ENCODE measurements around the gene KAZN.

The KAZN gene

DNA sequence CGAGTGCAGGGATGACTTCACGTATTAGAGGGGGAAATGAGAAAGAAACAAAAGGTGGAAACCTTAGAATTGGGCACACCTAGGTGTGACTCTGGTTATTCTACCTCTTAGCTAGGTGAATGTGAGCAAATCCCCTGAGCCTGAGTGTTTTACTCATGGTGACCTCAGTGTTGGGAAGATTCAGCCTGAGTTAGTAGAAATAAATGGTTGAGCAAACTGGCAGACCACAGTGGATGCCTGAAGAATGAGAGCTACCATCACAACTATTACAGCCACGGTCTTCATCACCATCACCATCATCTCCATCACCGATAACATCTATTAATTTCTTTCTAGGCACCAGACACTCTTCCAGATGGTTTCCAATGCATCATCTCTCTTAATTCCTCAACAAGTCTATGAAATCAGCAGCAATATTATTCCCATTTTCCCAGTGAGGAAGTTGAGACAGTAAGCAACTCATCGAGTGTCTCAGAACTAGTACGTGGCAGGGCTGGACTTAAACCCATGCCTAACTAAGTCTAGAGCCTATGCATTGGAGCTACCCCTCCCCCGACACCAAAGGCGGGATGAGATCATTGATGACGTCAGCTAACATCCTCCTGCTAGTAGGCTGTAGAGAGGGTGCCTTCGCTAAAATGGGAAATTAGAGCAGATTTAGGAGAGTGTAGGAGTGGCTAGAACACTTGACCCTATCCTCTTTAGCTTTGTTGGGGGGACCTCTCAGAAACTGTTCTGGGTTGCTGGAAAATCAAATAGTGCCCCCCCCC, 7.9 kb upstream of the KAZN start:
- DNase-seq (ENCODE audit: low read depth), result no peak

DNA sequence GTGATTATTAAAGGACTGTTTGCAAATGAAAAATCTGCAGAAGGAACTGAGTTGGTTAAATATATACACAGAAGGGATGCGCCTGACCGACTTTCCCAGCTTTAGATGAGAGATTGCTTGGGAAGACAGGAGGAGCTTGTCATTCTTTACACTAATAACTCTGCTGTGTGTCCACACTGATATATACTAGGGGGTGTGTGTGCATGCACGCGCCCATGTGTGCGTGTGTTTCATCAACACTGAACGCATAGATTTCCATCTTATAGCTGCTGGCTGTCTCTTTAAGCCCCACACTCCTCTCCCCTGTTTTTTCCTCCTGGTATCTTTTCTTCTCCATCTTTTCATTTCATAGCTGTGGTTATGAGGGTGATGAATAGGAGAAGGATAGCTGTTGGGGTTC, 6.9 kb upstream of the KAZN start:
- no peak for DNase-seq (ENCODE audit: low read depth)

DNA sequence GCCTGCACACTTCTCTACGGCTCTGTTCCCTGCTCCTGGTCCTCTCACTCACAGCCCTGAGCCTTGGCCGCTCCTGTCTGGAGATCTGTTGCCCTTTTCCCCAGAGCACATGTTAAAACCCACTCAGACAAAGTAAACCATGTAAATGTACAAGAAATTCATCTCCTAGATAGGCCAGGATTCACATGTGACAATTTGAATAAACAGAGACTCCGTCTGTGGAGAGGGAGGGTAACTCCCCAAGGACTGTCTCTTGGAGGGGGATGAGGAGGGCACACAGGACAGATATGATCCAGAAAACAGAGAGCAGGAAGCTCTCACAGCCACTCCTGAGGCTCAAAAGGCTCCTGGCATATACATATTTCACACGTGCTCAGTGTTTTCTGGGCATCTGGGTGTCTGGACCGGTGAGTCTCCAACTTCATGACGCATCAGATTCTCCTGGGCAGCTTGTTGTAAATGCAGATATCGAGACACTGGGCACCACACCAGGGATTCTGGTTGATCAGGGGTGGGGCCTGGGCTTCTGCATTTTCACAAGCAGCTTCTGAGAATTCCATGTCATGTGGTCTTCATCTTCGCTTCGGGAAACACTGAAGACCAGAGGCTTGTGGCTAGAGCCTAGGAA, 6.4 kb upstream of the KAZN start:
- DNase-seq (ENCODE audit: low read depth), result no peak

DNA sequence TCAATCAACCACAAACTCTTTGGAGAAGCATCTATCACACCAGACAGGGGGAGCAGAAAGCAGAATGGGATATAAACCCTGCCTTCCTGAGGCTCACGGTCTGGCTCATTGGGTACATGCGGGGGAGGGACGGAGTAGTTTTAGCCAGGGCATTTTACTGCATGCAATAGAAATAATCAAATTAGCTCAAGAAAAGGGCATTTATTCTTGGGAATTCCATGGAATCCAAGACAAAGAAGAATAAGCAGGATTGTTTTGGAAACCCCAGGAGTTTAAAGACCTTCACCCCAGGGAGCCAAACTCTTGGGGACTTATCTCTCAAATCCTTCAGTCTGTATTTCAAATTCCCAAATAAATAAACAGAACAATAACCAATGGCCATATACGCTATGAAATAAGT, 5.2 kb upstream of the KAZN start:
- no peak for DNase-seq (ENCODE audit: low read depth)

DNA sequence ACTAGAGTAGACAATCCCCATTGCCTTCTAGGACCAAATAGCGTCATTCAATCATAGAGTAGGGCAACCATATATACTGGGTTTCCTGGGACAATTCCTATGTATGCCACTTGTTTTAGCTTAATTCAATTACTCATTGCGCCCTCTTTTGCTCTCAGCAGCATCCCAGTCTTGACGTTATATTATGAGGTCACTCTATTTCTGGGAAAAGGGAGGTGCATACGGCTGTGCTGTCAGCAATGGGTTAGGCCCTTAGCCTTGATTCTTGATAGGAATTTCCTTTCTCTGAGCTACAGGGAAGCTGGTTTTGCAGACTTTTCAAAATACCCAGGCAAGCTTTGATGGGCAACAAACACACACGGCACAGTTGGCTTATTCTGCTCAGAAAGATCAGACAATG, 4.4 kb upstream of the KAZN start:
- no peak for DNase-seq (ENCODE audit: low read depth)

DNA sequence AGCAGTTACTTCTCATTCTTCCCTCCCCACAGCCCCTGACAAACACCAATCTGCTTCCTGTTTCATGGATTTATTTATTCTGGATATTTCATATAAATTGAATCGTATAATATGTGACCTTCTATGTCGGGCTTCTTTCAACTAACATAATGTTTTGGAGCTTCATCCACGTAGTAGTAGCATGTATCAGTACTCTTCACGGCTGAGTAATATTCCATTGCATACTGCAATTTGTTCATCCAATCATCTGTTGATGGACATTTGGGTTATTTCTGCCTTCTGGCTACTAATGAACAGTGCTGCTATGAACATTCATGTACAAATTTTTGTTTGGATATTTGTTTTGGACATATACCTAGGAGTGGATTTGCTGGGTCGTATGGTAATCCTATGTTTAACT, 1.9 kb upstream of the KAZN start:
- no peak for DNase-seq (ENCODE audit: low read depth)

DNA sequence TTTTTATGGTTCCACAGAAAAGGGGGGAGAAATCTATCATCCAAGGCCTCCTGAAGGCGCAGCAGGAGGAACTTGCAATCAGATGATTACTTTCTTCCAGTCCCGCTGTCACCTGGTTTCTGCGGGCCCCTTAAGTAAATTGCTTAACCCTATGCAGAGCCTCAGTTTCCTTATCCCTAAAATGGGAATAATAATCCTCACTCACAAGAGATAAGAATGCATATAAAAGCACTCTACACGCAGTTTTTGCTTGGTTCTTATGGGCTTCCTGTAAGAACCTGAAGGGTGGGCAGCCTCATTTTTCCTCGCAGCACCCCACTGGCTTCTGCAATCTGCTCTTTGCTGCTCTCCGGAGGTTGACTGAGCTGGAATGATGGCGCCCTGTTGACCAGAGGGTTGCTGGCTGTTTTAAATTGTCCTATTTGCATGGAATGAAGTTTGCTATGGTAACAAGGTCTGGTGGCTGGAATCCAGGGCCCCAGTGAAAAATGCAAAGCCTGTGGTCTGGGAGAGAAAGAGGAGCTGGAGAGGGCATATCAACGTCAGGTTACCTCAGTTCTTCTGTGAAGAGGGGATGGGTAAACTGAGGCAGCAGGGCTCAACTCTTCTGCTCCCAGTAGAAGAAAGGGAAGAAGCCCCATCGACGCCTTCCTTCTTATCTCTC, 1.0 kb upstream of the KAZN start:
- DNase-seq (ENCODE audit: low read depth), result peak; percentile 22

DNA sequence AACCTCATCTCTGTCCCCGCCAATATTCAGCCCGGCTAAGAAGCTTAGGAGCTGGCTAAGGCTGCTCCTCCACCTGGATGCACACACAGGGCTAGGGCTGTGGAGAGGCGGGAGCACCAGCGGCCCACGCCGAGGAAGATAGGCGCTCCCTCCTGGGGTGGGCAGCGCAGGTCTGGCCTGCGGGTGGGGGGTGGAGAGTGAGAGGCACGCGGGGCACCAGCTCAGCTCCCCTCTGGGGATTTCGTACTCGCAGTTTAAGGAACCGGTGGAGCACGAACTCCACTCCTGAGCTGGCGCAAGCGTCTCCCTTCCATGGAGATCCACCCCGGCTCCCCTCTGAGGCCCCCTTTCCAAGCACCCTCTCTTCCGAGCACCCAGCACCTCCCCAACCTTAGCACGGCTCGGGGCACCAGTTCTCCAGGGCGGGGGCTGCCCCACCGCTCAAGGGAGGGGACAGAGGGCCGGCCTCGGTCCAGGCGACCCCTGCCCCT, 433 bp upstream of the KAZN start:
- DNase-seq (ENCODE audit: low read depth), result no peak

DNA sequence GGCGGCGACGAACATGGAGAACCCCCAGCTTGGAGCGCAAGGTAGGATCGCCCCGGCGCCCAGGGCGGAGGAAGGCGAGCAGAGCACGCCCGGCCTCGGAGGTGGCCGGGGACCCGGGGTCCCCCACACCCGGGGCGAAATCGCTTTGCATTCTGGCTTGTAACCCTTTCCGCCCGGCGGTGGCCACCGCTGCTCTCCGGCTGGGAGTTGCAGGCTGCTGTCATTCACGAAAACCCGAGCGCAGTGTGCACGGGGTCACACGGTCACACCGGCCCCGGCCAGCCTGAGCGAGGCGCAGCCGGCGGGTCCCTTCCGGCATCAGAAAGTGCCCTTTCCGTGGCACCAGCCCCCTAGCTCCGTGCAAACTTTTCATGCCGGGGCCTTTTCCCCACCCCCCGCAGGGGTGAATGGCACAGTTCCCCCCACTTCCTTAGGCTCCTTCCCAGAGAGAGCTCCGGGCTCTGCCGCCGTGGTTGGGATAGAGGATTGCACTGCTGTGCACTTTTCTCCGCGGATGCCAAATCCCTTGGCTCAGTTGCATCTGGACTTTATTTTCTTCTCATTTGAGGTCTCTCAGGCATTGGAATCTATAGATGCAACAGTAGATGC, 802 bp downstream of the KAZN start:
- DNase-seq (ENCODE audit: low read depth), result peak; percentile 15

DNA sequence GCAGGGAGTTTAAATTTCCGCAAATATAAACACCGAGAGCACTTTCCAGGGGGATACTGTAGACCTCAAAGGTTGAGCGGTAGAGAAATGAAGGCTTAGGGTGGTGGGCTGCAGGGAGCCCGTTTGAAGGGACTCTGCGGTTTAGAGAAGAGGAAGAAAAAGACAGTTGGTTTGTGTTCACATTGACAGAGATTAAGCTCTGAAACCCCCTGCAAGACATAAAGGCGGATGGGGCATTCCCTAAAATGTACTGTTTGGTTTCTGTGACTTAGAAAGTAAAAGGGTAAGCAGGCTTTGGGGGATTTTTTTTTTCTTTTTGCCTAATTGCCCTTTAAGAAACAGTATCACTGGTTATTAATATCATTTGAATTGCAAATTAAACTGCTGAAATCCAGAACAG, 1.3 kb downstream of the KAZN start:
- no peak for DNase-seq (ENCODE audit: low read depth)

DNA sequence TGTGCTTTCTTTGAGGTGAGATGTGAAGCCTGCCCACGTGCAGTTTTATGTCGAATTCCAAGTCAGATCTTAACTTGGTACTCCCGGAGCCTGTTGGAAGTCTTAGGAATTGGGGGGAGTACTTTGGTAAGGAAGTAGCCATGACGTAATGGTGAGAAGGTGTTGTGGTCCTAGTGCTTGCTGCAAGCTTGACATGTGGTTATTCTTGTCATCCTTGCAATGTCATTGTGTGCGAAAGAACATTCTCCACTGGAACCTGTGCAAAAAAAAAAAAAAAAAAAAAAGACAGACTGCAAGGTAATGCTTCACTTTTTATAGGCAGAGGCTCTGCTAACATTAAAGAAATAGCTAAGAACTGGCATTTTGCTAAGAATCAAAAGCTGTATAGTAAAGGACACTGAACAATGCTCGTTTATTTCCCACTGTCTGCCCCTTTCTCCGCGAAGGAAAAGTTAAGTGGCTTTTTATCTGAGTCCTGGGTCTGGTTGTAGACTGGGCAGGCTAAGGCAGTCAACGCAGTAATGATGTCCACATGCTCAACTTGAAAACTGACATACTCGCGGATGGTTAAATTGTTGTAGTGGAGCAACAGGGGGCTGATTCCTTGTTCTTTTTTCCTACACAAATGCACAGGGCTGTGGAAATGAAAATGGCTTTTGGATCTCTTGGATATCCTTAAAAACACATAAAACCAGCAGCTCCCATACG, 2.1 kb downstream of the KAZN start:
- no peak for DNase-seq (ENCODE audit: low read depth)

DNA sequence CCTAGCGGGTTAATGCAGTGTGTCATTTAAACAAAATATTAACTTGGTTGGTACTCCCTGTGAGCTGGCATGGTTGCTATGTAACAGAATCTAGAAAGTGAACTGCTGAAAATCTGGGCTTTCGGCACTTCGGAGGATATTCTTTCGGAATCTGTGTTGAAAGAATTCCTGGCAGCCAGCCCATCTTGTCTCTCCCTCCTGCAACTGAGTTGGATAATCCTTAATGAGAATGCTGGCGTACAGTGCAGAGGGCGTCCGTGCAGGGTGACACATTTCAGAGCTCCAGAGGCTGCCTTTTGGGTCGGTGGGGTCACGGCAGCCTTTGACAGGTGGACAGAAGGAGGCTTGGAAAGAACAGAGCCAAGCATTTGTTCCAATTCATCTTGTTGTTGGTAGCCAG, 3.7 kb downstream of the KAZN start:
- peak; percentile 65 for DNase-seq (ENCODE audit: low read depth)

DNA sequence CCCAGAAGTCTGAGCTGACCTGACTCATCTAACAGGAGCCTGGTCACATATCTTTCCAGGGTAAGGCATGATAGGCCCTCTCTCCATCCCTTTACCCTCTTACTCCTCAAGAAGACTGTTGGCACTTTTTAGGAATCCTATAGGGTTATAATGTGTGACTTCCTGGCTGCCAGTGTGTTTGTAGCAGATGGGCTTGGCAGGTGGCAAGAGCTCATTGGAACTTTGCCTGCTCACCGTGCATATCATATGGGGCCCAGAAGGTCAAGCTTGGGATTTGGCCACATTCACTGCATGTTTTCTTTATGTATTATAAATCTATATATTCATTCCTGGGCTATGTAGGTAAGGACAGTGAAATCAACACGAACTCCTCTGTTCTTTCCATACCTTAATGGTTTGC, 5.2 kb downstream of the KAZN start:
- DNase-seq (ENCODE audit: low read depth), result no peak

DNA sequence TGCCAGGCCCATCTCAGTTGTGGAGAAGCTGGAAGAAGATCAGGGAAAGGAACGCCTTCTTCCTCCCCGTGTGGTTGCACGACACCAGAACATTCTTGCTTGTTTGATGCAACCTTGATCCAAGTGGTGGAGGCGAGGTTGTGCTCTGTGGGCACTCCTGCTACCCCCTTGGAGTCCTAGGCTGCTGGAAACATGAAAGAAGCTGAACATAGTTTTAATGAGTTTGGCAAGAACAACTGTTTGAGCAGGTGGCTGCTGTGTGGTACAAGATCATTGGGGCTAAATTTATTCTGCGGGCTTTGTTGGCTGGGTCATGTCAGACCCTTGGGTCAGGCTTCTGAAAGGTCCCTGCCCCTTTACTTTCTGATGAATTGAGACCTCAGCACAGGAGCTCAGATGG, 5.9 kb downstream of the KAZN start:
- no peak for DNase-seq (ENCODE audit: low read depth)

DNA sequence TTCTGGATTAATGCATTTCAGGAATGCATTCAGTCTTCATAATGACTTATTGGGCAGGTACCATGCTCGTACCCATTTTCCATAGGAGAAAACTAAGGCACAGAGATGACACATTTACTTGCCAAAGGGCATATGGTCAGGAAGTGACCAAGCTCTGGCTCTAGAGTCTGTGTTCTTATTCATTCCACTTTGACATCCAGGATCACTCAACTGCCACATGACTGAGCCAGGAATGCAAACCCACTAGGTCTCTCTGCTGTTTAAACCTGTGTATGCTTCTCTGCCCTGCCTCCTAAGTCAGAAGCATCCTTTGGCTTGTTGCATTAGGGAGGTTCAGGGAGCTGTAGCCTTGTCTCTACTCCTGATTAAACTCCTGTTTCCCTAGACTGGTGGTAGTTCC, 7.5 kb downstream of the KAZN start:
- no peak for DNase-seq (ENCODE audit: low read depth)

DNA sequence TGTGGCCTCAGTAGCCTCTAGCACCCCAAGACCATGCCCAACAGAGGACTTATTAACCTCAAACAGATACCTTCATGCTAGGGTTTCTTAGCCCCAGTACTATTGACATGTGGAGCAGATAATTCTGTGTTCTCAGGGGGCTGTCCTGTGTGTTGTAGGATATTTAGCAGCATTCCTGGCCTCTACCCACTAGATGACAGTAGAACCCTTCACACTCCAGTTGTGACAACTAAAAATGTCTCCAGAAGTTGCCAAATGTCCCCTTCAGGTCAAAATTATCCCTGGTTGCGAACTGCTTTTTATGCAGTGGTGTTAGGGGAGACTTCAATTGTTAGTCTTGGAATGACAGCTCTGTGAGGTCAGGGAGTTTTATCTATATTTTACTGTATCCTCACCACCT, 8.1 kb downstream of the KAZN start:
- DNase-seq (ENCODE audit: low read depth), result no peak

DNA sequence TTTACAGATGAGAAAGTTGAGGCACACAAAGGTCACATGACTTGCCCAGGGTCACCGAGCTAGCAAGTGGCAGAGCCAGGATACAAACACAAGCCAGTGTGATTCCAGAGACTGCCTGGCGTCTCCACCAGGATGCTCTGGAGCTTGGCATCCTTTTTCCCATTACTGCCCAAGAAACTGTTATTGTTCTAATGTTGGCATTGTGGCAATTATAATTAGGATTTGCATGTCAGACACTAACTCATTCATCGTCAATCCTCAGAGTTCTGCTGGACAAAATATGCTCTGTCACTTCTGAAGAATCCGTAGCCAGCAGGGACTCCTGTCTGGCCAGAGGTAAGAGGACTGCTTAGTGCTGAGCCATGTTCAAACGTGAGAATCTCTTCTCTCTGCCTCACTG, 8.8 kb downstream of the KAZN start:
- DNase-seq (ENCODE audit: low read depth), result no peak

DNA sequence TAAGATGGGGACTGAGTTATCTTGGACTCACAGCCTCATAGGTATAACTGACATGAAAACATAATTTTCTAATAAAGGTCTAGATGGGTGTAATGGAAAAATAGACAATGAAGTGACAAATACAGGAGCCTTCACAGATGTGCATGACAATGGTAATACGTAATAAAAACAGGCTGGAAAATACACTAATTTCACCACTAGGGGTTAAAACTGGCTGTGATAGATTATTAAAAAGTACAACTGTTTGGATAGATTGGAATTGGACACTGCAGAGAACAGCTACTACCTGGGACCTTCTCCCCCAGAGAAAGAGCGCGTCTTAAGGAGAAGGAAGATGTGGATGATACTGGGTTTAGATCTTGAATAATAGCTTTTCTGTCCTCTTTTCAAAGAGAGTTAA, 9.8 kb downstream of the KAZN start:
- no peak for DNase-seq (ENCODE audit: low read depth)

DNA sequence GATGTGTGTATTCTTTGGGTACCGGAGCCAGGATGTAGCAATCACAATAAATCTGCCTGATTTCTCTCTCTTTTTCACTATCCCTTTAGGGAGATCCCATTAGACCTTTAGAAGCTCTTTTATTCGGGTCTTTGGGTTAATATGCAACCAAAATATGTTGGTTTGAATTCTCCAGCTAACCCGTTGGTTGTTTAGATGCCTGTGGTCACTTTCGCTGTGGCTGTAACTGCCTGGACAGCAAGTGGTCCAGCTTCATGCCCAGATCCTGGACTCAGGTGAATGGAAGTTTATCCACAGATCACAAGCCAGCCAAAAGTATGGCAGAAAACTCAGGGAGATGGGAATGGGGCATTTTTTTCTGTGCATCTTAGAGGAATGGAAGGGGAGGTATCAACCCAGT, 12.3 kb downstream of the KAZN start:
- DNase-seq (ENCODE audit: low read depth), result no peak

DNA sequence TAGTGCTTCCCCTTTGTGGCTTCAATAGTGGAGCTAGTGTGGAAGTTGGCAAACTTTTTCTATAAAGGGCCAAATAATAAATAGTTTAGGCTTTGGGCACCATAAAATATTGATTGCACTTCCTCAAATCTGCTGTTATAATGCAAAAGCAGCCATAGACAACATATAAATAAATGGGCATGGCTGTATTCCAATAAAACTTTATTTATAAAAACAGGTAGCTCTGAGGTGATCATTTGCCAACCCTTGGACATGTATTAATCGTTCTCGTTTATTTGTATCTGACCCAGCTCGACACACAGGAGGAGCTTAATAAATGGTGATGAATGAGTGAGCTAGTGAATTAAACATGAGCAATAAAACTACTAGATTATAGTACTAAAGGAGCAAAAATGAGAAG, 13.3 kb downstream of the KAZN start:
- no peak for DNase-seq (ENCODE audit: low read depth)

DNA sequence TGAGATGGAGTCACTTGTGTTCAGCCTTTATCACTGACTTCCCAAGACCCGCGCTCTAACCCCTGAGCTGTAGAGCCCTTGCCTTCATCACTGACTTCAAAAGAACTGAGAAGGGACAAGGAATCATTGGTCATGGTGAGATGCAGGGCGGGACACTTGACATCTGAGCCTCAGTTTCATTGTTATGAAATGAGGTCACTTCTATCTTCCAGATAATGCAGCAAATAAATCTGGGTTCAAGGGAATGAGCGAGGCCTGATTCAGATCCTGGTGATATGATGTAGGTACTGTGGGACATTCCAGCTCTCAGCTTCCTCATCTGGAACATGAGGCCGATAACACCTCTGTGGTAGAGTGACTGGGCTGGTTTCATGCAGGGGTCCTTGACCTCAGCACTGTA, 13.8 kb downstream of the KAZN start:
- no peak for DNase-seq (ENCODE audit: low read depth)

DNA sequence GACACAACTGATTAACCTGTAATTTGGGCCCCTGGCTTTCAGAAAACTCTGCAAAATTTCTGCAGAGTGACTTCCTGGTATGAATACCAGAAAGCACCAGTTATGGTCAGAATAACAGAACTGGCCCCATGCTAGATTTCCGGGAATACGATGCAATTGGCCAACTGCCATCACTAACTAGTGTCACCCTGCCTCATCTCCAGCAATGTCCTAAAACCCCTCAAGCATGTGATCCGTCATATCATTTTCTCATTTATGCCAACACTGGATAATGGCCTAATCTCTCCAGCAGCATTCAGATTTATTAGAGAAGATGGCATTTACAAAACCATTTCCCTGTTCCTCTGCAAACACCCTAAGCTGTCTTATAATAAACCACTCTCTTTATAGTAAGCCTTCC, 15.4 kb downstream of the KAZN start:
- no peak for DNase-seq (ENCODE audit: low read depth)

Data from fibroblast of gingiva (primary cell).